HG03442 (cell line): ENCODE data around the gene PKP4.
"Not testable (repeated sequence)": the region's sequence is repeated elsewhere in the genome, so short reads cannot be mapped to it uniquely, and the experiment has no call there.

ENCODE experiments used
- ATAC-seq: cut with Tn5 transposase; IDR thresholded peaks from one replicate; pipeline ENCODE4 v1.9.1; 2021; ENCODE audit warnings: mild to moderate bottlenecking, moderate library complexity; ENCODE audit not compliant: unreplicated experiment

Gene PKP4, protein sequence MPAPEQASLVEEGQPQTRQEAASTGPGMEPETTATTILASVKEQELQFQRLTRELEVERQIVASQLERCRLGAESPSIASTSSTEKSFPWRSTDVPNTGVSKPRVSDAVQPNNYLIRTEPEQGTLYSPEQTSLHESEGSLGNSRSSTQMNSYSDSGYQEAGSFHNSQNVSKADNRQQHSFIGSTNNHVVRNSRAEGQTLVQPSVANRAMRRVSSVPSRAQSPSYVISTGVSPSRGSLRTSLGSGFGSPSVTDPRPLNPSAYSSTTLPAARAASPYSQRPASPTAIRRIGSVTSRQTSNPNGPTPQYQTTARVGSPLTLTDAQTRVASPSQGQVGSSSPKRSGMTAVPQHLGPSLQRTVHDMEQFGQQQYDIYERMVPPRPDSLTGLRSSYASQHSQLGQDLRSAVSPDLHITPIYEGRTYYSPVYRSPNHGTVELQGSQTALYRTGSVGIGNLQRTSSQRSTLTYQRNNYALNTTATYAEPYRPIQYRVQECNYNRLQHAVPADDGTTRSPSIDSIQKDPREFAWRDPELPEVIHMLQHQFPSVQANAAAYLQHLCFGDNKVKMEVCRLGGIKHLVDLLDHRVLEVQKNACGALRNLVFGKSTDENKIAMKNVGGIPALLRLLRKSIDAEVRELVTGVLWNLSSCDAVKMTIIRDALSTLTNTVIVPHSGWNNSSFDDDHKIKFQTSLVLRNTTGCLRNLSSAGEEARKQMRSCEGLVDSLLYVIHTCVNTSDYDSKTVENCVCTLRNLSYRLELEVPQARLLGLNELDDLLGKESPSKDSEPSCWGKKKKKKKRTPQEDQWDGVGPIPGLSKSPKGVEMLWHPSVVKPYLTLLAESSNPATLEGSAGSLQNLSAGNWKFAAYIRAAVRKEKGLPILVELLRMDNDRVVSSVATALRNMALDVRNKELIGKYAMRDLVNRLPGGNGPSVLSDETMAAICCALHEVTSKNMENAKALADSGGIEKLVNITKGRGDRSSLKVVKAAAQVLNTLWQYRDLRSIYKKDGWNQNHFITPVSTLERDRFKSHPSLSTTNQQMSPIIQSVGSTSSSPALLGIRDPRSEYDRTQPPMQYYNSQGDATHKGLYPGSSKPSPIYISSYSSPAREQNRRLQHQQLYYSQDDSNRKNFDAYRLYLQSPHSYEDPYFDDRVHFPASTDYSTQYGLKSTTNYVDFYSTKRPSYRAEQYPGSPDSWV

DNA sequence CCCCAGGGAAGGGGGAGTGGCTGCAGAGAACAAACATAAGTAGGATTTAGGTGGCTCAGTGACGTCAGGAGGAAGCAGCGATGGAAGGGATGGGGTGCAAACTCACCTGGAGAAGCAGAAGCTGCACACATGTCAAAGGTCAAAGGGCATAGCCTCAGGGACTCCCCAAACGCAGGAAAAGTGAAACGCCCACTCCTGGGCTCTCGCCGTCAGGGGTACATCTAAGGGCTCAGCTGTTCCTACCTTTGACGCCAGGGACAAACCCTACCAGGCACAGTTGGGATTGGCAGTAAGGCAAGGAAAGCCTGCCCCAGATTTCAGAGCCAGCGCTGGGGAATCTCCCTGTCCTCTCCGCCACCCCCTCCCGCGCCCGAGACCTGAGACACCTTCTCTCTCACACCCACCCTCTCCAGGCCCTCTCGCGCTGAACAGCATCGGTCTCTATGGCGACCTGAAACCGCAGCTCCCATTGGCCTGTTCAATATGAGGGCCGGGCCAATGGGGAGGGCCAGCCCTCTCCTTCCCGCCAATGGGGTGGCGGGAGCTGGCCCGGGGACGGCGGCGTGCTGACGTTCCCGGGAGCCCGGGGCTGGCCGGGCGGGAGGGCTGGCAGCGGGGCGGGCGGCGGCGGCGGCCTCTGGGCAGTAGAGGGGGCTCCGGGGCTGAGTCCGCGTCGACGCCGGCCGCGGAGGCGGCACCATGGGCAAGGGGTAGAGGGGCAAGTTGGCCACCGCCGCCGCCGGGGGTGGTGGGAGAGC, at the start of gene PKP4, which contains the start of gene CCDC148:
TSS of gene PKP4 (plus strand) at position 644 of the 758 bp plus-strand sequence. CDS start 76,233 bp downstream, outside the sequence.
TSS of gene CCDC148 (minus strand) at position 445 of the 758 bp plus-strand sequence. CDS start at position 131, 314 bp downstream.
- peak; percentile 93 for ATAC-seq

DNA sequence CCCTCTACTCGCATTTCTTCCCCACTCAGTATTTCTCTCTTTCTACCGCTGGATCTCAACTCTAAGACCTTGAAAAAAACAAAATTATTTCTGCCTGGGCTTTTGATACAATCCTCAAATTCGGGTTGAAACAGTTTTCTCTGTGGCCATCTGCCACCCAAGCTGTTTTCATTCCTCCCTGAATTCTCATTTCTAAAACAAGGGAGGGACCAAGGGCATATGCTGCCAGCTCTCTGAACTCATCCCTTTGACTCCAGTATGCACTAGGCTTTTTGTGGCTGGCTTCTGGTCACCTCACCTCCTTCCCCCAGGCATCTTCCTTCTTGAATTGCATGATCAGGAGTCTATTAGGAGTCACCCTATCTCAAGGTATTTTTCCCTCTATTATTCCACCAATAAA, 49.7 kb upstream of the PKP4 start:
- ATAC-seq, result no peak

DNA sequence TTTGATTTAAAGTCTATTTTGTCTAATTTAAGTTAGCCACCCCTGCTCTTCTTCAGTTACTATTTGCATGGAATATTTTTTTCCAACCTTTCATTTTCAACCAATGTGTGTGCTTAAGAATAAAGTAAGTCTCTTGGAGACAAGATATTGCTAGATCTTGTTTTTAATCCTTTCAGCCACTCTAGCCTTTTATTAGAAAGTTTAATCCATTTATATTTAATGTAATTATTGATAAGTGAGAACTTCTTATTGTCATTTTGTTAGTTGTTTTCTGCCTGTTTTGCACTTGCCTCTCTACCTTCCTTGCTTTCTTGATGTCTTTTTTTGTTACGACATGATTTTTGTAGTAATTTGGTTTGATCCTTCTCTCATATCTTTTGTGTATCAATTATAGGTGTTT, 46.6 kb upstream of the PKP4 start:
- no peak for ATAC-seq

DNA sequence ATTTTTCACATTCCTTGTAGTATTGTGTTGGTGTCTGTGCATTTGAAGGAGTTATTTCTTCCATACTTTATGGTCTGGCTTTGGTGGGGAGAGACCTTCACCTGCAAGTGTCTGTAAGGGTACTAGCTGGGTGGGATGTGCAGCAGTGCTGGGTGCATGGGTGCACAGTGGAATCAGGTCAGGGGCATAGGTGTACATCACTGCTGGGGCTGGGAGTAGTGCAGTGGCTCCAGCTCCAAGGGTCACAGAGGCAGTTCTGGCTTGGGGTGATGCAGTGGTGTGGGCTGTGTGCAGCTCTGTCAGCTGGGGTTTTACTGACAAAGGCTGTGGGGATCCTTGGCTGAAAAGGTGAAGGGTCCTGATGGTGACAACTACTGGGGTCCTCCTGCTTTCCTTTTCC, 45.0 kb upstream of the PKP4 start:
- no peak for ATAC-seq

DNA sequence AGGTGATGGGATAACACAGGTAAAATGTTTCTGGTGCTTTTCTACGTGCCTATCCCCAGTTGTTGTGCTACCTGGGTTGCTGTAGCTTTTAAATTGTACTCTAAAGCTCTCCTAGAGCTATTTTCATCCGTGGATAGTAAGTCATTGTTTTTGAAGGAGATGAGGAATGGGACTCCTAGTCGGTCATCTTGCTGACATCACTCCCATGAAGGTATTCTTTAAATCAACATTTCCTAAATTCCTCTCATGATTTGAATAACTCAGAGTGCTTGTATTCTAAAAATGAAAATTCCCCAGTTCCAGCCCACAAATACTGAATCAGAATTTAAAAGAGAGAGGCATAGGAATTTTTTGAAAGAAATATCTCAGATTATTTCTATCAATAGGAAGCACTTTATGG, 44.5 kb upstream of the PKP4 start:
- no peak for ATAC-seq

DNA sequence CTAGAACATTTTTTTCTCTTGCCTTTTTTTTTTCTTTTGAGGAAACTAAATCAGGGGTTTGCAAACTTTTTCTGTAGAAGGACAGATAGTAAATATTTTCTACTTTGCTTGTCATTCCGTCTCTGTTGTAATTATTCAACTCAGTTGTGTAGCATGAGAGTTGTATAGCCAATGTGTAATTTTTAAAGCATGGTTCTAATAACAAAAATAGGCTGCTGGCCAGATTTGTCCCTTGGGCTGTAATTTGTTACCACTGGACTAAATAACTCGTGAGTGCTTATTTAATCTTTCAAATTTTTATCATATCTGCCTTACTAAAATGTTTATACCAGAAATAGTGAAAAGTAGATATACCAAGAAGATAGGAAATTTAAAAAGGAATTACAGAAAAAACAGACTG, 43.2 kb upstream of the PKP4 start:
- ATAC-seq, result no peak

DNA sequence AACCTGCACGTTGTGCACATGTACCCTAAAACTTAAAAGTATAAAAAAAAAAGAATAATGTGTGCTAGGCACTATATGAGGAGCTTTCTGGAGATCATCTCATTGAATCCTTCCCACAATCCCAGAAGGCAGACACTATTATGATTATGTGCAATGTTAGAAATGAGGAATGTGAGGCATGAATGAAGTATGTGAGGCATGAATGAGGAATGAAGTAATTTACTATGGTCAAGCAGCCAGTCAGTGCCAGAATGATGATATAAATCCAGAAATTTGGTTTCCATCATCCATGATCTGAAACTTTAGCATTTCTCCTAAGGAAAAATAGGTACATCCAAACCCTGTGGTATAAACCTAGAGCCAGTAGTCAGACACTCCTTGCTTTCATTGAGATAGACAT, 42.2 kb upstream of the PKP4 start:
- no peak for ATAC-seq

DNA sequence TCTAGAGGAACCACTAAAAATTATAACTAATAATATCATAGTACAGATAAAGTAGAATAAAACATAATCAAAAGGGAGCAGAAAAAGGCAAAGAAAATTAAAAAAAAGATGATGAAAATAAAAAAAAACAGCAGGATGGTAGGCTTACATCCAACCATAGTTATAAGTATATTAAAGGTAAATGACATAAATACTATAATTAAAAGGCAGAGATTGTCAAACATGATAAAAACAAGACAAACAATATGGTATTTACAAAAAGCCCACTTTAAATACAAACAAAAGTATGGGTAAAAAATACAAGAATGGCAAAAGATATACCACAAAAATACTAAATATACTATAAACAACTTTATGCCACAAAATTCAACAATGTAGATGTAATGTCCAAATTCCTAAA, 24.6 kb upstream of the PKP4 start:
- ATAC-seq, result no peak

DNA sequence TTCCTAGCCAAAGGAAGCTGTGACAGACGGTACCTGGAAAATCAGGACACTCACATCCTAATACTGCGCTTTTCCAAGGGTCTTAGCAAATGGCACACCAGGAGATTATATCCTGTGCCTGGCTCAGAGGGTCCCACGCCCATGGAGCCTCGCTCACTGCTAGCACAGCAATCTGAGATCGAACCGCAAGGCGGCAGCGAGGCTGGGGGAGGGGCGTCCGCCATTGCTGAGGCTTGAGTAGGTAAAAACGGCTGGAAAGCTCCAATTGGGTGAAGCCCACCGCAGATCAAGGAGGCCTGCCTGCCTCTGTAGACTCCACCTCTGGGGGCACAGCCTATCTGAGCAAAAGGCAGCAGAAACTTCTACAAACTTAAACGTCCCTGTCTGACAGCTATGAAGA, 23.0 kb upstream of the PKP4 start:
- not testable (repeated sequence) for ATAC-seq

DNA sequence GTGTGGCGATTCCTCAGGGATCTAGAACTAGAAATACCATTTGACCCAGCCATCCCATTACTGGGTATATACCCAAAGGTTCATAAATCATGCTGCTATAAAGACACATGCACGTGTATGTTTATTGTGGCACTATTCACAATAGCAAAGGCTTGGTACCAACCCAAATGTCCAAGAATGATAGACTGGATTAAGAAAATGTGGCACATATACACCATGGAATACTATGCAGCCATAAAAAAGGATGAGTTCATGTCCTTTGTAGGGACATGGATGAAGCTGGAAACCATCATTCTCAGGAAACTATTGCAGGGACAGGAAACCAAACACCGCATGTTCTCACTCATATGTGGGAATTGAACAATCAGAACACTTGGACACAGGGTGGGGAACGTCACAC, 17.7 kb upstream of the PKP4 start:
- not testable (repeated sequence) for ATAC-seq

DNA sequence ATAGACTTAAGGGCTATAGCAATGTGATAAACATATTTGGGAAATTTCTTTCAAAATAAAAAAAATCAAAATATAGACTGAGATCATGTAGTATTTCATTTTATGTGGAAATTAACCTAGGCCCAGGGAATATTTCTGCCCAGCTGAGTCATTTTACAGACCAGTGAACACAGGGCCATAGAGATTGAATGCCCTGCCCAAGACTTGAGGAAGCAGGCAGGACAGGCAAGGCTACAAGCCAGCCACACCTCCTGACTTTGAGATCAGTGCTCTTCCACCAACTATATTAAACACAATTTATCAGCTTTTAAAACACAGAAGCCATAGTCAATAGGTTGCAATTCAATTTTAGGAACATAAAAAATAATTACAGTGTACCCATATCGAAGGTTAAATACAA, 13.1 kb upstream of the PKP4 start:
- ATAC-seq, result no peak

DNA sequence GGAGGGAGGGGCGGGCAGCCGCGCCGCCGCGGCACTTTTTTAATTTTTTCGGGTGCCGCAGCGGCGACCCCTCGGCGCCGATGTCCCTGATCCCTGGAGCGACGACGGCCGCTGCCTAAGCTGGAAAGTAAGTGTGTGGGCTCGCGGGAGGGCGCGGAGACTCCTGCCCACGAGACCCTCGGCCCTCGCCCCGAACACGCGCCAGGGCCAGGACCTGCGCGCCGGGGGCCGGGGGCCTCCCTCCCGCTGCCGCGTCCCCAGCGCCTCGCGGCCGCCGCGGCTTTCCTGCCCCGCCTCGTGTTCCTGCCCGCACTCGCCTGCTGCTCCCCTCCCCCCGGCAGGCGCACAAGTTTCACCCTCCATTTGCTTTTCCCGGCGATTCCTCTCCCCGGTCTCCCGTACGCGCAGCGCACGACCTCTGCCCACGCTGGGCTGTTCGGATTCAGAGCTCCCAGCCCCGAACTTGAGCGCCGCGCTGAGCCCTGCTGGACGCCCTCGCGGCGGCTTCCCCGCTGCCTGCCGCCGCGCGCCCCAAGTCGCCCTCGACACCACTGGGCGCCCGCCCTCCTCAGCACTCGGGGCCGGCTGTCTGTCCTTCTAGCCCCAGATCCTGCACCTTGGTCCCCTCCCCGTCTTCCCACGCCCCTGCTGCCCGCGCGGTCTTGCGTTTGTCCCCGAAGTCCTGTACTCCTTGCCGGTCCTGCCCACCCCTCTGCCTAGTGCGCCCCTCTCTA, 507 bp downstream of the PKP4 start:
- peak; percentile 21 for ATAC-seq

DNA sequence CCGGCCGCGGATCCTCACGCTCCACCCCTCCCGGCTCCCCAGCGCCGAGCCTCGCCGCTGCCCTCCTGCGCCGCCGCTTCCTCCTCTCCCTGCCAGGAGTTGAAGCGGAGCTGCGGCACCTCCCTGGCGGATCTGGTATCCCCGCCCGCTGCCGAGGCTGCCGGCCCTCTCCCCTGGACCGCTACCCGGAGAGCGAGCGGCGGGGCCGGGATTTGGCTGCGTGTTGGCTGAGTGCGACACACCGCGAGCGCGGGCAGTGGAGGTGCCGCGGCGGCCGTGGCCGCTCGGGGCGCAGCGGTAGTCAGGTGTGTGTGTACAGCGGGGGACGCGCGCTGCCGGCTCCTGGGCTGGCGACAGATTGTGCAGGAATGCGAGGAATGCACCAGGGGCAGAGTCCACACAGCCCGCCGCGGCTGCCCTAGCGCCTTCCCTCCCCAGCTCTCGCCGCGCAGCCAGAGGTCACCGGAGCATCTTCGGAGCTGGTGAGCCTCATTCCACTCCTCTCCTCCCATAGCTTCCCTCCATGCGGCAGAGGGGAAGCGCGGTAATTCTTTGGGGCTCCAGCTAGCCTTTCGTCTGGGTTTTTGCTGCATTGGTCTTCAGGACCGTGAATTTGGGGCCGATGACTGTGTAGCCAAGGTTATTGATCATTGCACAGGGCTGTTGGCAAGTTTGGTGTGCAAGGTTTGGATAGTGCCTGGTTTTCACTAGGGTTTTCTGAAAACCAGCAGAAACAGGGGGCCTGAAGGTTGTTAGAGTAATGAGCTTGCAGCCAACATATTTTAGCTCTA, 1.3 kb downstream of the PKP4 start:
- ATAC-seq, result peak; percentile 41

DNA sequence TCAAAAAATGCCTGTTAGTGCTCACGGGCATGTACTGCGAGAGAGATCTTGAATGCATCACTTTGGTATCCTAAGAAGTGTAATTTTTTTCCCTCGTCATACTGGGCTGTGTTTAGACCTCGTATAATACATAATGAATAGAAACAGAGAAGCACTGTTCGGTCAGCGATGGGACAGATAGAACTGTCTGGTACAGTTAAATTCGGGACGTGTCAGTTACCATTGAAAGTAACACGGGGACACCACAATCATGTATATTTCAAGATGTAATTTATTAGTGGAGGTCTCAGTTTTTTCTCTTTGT, 1.8 kb downstream of the PKP4 start:
- ATAC-seq, result no peak

DNA sequence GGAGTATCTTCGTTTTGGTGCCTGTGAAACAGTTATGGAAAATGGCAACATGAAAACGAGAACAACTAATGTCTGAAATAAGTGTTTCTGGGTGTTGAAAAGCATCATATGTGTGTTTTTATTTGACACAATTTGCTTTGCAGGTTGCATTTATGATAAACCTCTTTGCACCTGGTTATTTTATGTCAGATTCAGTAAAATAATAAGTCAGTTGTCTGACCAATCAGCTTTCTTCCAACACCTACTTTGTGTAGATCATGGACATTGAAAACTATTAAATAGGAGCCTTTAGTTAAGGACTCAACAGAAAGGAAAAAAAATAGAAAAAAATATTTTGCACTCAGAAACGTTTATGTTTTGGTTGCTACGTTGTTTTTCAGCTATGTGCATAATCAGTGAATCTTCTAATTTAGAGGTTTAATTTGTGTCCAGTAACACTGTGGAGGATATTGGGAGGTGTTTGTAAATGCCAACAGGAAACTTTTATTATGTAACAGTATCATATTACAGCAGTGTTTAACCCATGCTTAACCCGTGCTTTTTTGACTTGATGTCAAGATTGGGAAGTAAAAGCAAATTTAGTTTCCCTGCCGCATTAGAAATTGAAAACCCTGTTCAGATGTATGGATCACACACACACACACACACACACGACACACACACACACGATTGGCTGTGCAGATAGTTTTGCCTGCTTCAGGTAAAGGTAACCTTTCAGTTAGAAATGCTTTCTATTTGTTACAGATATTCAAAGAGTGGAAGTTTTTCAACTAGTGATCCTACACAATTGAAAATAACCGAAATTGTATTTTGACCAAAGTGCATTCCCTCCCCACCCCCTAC, 2.6 kb downstream of the PKP4 start:
- ATAC-seq, result no peak

DNA sequence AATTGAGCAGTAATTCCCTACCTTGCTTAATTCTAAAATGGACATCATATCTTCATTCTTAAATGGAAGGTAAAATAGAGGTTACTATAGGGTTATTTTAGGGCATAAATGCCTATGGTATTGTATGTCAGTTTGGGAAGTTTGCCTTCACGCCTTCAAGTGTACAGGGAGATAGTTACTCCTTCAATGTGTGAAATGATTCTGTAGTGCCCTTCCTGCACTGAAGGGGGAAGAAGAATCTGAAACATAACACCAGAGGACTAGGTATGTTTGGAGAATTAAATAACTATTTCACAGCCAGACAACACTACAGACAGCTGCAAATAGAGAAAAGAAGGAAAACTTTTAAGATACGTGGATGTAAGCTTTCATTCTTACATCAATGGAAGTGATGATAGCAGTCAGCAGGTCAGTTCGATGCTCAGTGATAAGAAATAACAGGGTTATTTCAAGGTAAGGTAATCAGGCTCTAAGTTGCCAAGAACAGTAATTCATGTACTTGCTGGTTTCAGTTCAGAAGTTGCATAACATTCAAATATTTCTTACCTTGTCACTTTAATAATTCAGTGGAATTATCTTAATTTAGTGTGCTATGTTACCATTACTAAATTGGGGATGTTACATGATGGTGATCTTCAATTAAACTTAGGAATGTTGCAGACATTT, 4.0 kb downstream of the PKP4 start:
- ATAC-seq, result no peak

DNA sequence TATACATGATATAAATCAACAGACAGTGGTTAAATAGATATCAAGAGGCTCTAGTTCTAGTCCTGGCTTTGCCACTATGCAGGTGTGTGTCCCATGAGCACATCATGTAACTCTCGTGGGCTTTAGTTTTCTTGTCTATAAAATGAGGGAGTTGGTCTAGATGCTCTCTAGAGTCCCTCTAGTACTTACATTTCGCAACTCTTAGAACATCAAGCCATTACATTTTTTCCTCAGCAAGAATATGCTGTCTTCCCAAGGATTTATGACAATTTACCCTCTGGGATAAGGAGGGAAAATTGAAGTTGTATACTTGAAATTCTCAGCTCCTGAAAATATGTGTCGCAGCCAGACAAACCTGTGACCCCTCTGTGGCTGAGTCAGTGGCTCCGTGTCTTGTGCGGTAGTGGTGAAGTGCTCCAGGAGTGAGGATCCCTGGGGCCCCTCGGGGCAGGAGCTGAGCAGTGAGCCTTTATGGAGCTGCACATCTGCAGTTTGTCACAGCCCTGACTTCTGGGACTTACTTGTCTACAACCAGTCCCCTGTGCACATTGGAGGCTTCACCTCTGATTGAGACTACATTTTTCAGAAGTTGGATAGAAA, 6.8 kb downstream of the PKP4 start:
- no peak for ATAC-seq
